Neural progenitor cell (in vitro differentiated cells): ENCODE results near the gene KRT80. TPM values are rescaled to one million over a fixed set of nuclear protein-coding genes. Genes with fewer than 3 reads are reported as not detected.

Experiments used
- DNase-seq: peaks from one replicate; pipeline ENCODE4 v3.0.0-alpha.2; 2016; ENCODE audit warnings: low spot score
- H2AFZ ChIP-seq: fragments of 200-600 bp; sonication (generic); replicated peaks from 2 replicates; pipeline ENCODE4 v1.6.1; 2016; ENCODE audit warnings: antibody characterized with exemption
- H3F3A ChIP-seq: fragments of 200-600 bp; sonication (generic); 2 replicates; pipeline ENCODE4 v1.6.1; 2016; ENCODE audit warnings: antibody characterized with exemption, low read depth
- H3K27ac ChIP-seq: fragments of 200-600 bp; sonication (generic); 2 replicates; pipeline ENCODE4 v1.5.1; 2016; ENCODE audit warnings: mild to moderate bottlenecking
- H3K27me3 ChIP-seq: fragments of 200-600 bp; sonication (generic); 2 replicates; pipeline ENCODE4 v1.6.1; 2016; ENCODE audit warnings: mild to moderate bottlenecking, moderate library complexity
- H3K36me3 ChIP-seq: fragments of 200-600 bp; sonication (generic); 2 replicates; pipeline ENCODE4 v1.5.1; 2016
- H3K4me1 ChIP-seq: fragments of 200-600 bp; sonication (generic); 2 replicates; pipeline ENCODE4 v1.6.1; 2016; ENCODE audit warnings: mixed run types
- H3K4me2 ChIP-seq: fragments of 200-600 bp; sonication (generic); 2 replicates; pipeline ENCODE4 v1.6.1; 2016
- H3K4me3 ChIP-seq: fragments of 200-600 bp; sonication (generic); 2 replicates; pipeline ENCODE4 v1.5.1; 2016
- H3K79me2 ChIP-seq: fragments of 200-600 bp; sonication (generic); 2 replicates; pipeline ENCODE4 v1.6.1; 2016; ENCODE audit warnings: low read depth
- H3K9ac ChIP-seq: fragments of 200-600 bp; sonication (generic); 2 replicates; pipeline ENCODE4 v1.6.1; 2016
- H3K9me3 ChIP-seq: fragments of 200-600 bp; sonication (generic); 2 replicates; pipeline ENCODE4 v1.5.1; 2016; ENCODE audit warnings: low read depth
- H4K20me1 ChIP-seq: fragments of 200-600 bp; sonication (generic); 2 replicates; pipeline ENCODE4 v1.6.1; 2016; ENCODE audit warnings: low read depth
- H3K27ac Mint-ChIP-seq: 3 replicates; pipeline ENCODE4 v1.8.0; 2021; ENCODE audit warnings: mixed read lengths
- H3K27me3 Mint-ChIP-seq: 2 replicates; pipeline ENCODE4 v1.8.0; 2022; ENCODE audit warnings: low read depth, mild to moderate bottlenecking, inconsistent platforms, moderate library complexity, mixed read lengths; ENCODE audit not compliant: insufficient read depth
- H3K36me3 Mint-ChIP-seq: 3 replicates; pipeline ENCODE4 v1.8.0; 2021; ENCODE audit warnings: mixed read lengths
- H3K4me1 Mint-ChIP-seq: 3 replicates; pipeline ENCODE4 v1.8.0; 2021; ENCODE audit warnings: mixed read lengths
- H3K4me3 Mint-ChIP-seq: 3 replicates; pipeline ENCODE4 v1.8.0; 2021; ENCODE audit warnings: mild to moderate bottlenecking, moderate library complexity, mixed read lengths
- H3K9me3 Mint-ChIP-seq: 3 replicates; pipeline ENCODE4 v1.8.0; 2020; ENCODE audit warnings: mixed read lengths
- EZH2 ChIP-seq: fragments of 200-600 bp; sonication (generic); IDR thresholded peaks from 2 replicates; pipeline ENCODE4 v1.6.1; 2017; ENCODE audit warnings: antibody characterized with exemption, mild to moderate bottlenecking, moderate library complexity
- EZH2phosphoT487 ChIP-seq: fragments of 200-600 bp; sonication (generic); IDR thresholded peaks from 2 replicates; pipeline ENCODE4 v1.6.1; 2017; ENCODE audit warnings: antibody characterized with exemption
- total RNA-seq: library from RNA; depleted of rRNA; stranded (reverse); fragments of >200 nt; gene quantifications from 2 replicates; pipeline ENCODE4 v1.2.3, GENCODE V29; 2015; ENCODE audit warnings: low replicate concordance
- TF ChIP-seq, protein P1 (sequence below): fragments of 200-600 bp; sonication (generic); IDR thresholded peaks from 2 replicates; pipeline ENCODE4 v1.5.1; 2017; ENCODE audit warnings: antibody characterized with exemption, mild to moderate bottlenecking

The KRT80 gene
- total RNA-seq, 1 donor from 2014 or later, result not detected

- no peak overlapping the region for H3K9ac ChIP-seq
- no peak overlapping the region for H3K27ac ChIP-seq
- Mint-ChIP-seq H3K36me3 (no peaks in the 10 kb centered on the region), H3K4me3 (no peak overlapping the region), H3K27ac (no peak overlapping the region), H3K9me3 (peaks cover 2% of the 10 kb centered on the region), H3K4me1 (no peaks in the 10 kb centered on the region), H3K27me3 (peaks cover 12% of the 10 kb centered on the region)
- no peak overlapping the region for H3K4me2 ChIP-seq
- no peaks in the 10 kb centered on the region for H3K4me1 ChIP-seq
- no peak overlapping the region for H2AFZ ChIP-seq
- peaks cover 32% of the 10 kb centered on the region for H3K27me3 ChIP-seq
- H3K36me3 ChIP-seq, result no peaks in the 10 kb centered on the region
- no peak overlapping the region for H3K4me3 ChIP-seq
- no peaks in the 10 kb centered on the region for H3F3A ChIP-seq
- H4K20me1 ChIP-seq, result no peaks in the 10 kb centered on the region
- no peaks in the 10 kb centered on the region for H3K9me3 ChIP-seq
- no peaks in the 10 kb centered on the region for H3K79me2 ChIP-seq
- TF ChIP-seq EZH2 (no peak), EZH2phosphoT487 (no peak)
- TF ChIP-seq, protein P1, sequence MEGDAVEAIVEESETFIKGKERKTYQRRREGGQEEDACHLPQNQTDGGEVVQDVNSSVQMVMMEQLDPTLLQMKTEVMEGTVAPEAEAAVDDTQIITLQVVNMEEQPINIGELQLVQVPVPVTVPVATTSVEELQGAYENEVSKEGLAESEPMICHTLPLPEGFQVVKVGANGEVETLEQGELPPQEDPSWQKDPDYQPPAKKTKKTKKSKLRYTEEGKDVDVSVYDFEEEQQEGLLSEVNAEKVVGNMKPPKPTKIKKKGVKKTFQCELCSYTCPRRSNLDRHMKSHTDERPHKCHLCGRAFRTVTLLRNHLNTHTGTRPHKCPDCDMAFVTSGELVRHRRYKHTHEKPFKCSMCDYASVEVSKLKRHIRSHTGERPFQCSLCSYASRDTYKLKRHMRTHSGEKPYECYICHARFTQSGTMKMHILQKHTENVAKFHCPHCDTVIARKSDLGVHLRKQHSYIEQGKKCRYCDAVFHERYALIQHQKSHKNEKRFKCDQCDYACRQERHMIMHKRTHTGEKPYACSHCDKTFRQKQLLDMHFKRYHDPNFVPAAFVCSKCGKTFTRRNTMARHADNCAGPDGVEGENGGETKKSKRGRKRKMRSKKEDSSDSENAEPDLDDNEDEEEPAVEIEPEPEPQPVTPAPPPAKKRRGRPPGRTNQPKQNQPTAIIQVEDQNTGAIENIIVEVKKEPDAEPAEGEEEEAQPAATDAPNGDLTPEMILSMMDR, result peak; percentile 85
- peak; percentile 87 for DNase-seq
Observed at GRCh38 chr12:52221912-52222457, 30.2 kb upstream of the KRT80 start.

DNA sequence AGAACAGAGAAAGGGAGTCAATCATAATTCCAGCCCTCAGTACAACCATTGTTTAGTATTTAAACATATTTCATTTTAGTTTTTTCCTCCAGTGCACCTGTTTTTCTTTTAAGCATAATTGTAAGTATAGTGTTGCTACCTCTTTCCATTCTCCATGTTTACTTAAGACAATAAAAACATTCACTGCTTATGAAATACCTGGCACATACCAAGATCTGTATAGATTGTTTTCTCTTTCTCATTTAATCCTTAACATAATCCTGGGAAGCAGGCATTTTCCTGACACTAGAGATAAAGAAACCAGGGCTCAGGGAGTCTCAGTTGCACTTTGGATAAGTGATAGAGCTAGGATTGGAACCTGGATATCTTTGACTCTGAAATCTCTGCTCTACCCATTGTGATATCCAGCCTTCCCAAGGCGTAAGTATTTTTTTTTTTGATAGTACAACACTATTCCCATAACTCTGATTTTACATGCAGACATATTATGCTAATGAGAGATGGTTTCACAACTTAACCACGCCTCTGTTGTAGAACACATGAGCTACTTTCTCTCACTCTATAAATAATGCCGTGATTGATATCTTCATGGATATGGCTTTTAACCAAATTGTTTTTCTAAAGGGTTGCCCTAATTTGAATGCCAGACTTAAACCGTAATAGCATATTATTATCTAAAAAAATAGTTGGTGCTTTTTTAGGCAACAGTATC lies 29.4 kb upstream of the KRT80 start:
- TF ChIP-seq EZH2phosphoT487 (no peak), EZH2 (no peak)
- TF ChIP-seq, protein P1, result no peak
- no peak overlapping the region for H3K4me3 ChIP-seq
- no peak overlapping the region for H2AFZ ChIP-seq
- no peaks in the 10 kb centered on the region for H4K20me1 ChIP-seq
- no peaks in the 10 kb centered on the region for H3K36me3 Mint-ChIP-seq
- H3K36me3 ChIP-seq, result no peaks in the 10 kb centered on the region
- no peaks in the 10 kb centered on the region for H3K79me2 ChIP-seq
- no peaks in the 10 kb centered on the region for H3K9me3 ChIP-seq
- H3K4me1 ChIP-seq, result no peaks in the 10 kb centered on the region
- H3K4me1 Mint-ChIP-seq, result no peaks in the 10 kb centered on the region
- H3K9ac ChIP-seq, result no peak overlapping the region
- no peak overlapping the region for H3K27ac ChIP-seq
- H3K4me2 ChIP-seq, result no peak overlapping the region
- no peak for DNase-seq
- H3K4me3 Mint-ChIP-seq, result no peak overlapping the region
- peaks cover 2% of the 10 kb centered on the region for H3K9me3 Mint-ChIP-seq
- peaks cover 12% of the 10 kb centered on the region for H3K27me3 Mint-ChIP-seq
- no peaks in the 10 kb centered on the region for H3F3A ChIP-seq
- peaks cover 27% of the 10 kb centered on the region for H3K27me3 ChIP-seq
- no peak overlapping the region for H3K27ac Mint-ChIP-seq

GRCh38 chr12:52220477-52220876 lies 28.7 kb upstream of the KRT80 start:
- Histone ChIP-seq H3F3A (no peaks in the 10 kb centered on the region), H3K9me3 (no peaks in the 10 kb centered on the region), H3K4me3 (no peak overlapping the region), H3K4me2 (no peak overlapping the region), H4K20me1 (no peaks in the 10 kb centered on the region), H2AFZ (no peak overlapping the region), H3K9ac (no peak overlapping the region), H3K79me2 (no peaks in the 10 kb centered on the region), H3K36me3 (no peaks in the 10 kb centered on the region), H3K27me3 (peaks cover 27% of the 10 kb centered on the region), H3K27ac (no peak overlapping the region), H3K4me1 (no peaks in the 10 kb centered on the region)
- no peak for DNase-seq
- no peak for TF ChIP-seq EZH2
- TF ChIP-seq EZH2phosphoT487, result no peak
- TF ChIP-seq, protein P1, result no peak
- H3K4me3 Mint-ChIP-seq, result no peak overlapping the region
- peaks cover 2% of the 10 kb centered on the region for H3K9me3 Mint-ChIP-seq
- peaks cover under 1% of the 10 kb centered on the region for H3K4me1 Mint-ChIP-seq
- H3K27ac Mint-ChIP-seq, result no peak overlapping the region
- H3K36me3 Mint-ChIP-seq, result no peaks in the 10 kb centered on the region
- H3K27me3 Mint-ChIP-seq, result peaks cover 11% of the 10 kb centered on the region
